HepG2 (cell line): ENCODE measurements around the gene MRPL38. TPM values are rescaled to one million over a fixed set of nuclear protein-coding genes. Genes with fewer than 3 reads are reported as not detected.

Source experiments
- AGO1 ChIP-seq: fragments of 200-400 bp; formaldehyde crosslinking; IDR thresholded peaks from 2 replicates; pipeline ENCODE4 v1.6.1; 2017; ENCODE audit warnings: mild to moderate bottlenecking, low read depth, low read length, moderate library complexity; ENCODE audit not compliant: poor library complexity, severe bottlenecking
- ARHGAP35 ChIP-seq: sonication (generic); formaldehyde crosslinking; IDR thresholded peaks from 2 replicates; pipeline ENCODE4 v1.9.0; 2022; ENCODE audit warnings: mild to moderate bottlenecking, inconsistent platforms, moderate library complexity, missing genetic modification reagents, borderline replicate concordance
- ETV6 ChIP-seq: sonication (generic); formaldehyde crosslinking; conservative IDR thresholded peaks from 2 replicates; pipeline ENCODE4 v1.4.0; 2020; ENCODE audit warnings: missing genetic modification reagents
- JUND ChIP-seq: sonication (generic); formaldehyde crosslinking; IDR thresholded peaks from 2 replicates; pipeline ENCODE4 v1.8.0; 2022; ENCODE audit warnings: mild to moderate bottlenecking, missing genetic modification reagents
- MTF1 ChIP-seq: sonication (generic); formaldehyde crosslinking; IDR thresholded peaks from 2 replicates; pipeline ENCODE4 v1.5.0; 2020; ENCODE audit warnings: missing genetic modification reagents
- NR2F2 ChIP-seq: IDR thresholded peaks from 2 replicates; pipeline ENCODE4 v1.6.1; 2012; ENCODE audit warnings: low read depth, inconsistent platforms, borderline replicate concordance
- PAF1 ChIP-seq: IDR thresholded peaks from 2 replicates; pipeline ENCODE4 v1.6.1; 2016; ENCODE audit warnings: missing genetic modification reagents, missing compliant biosample characterization
- PCBP1 ChIP-seq: fragments of 200-400 bp; formaldehyde crosslinking; IDR thresholded peaks from 2 replicates; pipeline ENCODE4 v1.6.1; 2017; ENCODE audit warnings: mild to moderate bottlenecking, low read depth, low read length, borderline replicate concordance
- POLR2A ChIP-seq, 2 experiments: IDR thresholded peaks; 2 replicates each; pipeline ENCODE4 v1.6.1; 2011; ENCODE audit warnings: low read depth in 2 of 2, low read length in 2 of 2, mild to moderate bottlenecking in 1 of 2, moderate library complexity in 1 of 2; ENCODE audit not compliant: insufficient read depth in 1 of 2
- RAD51 ChIP-seq: fragments of 450-650 bp; IDR thresholded peaks from 2 replicates; pipeline ENCODE4 v1.6.1; 2016; ENCODE audit warnings: borderline replicate concordance
- SP1 ChIP-seq, 2 experiments: fragments of 450-650 bp in 1 of 2; sonication (generic) in 1 of 2; formaldehyde crosslinking in 1 of 2; IDR thresholded peaks; 2 replicates each; pipeline versions ENCODE4 v1.4.0 to v1.6.1; 2016 to 2020; ENCODE audit warnings: missing genetic modification reagents in 1 of 2
- SP5 ChIP-seq: IDR thresholded peaks from 2 replicates; pipeline ENCODE4 v1.6.1; 2016; ENCODE audit warnings: low read depth, borderline replicate concordance
- STAT5B ChIP-seq: sonication (generic); formaldehyde crosslinking; IDR thresholded peaks from 2 replicates; pipeline ENCODE4 v1.4.0; 2020; ENCODE audit warnings: missing genetic modification reagents
- ZFP36 ChIP-seq: fragments of 150-350 bp; IDR thresholded peaks from 2 replicates; pipeline ENCODE4 v1.6.1; 2018; ENCODE audit warnings: borderline replicate concordance, low read length, low read depth; ENCODE audit not compliant: partially characterized antibody
- ZNF30 ChIP-seq: sonication (generic); formaldehyde crosslinking; IDR thresholded peaks from 2 replicates; pipeline ENCODE4 v1.5.0; 2020; ENCODE audit warnings: mild to moderate bottlenecking, missing genetic modification reagents
- ZNF614 ChIP-seq: IDR thresholded peaks from 2 replicates; pipeline ENCODE4 v1.6.1; 2018; ENCODE audit warnings: missing biosample characterization, missing genetic modification reagents, inconsistent platforms, borderline replicate concordance
- ZNF678 ChIP-seq: sonication (generic); formaldehyde crosslinking; IDR thresholded peaks from 2 replicates; pipeline ENCODE4 v1.4.0; 2020; ENCODE audit warnings: mild to moderate bottlenecking, missing genetic modification reagents
- ZNF713 ChIP-seq: sonication (generic); formaldehyde crosslinking; IDR thresholded peaks from 2 replicates; pipeline ENCODE4 v1.4.0; 2020; ENCODE audit warnings: mild to moderate bottlenecking, missing genetic modification reagents
- ZNF737 ChIP-seq: sonication (generic); formaldehyde crosslinking; IDR thresholded peaks from 2 replicates; pipeline ENCODE4 v1.5.0; 2020; ENCODE audit warnings: missing genetic modification reagents, mild to moderate bottlenecking, borderline replicate concordance
- polyA plus RNA-seq, 8 experiments: library from polyadenylated mRNA; depleted of rRNA in 3 of 8; stranded (reverse) in 7 of 8; unstranded in 1 of 8; fragments of >200 nt; fragmentation: Illumina TruSeq in 4 of 8; extraction: Trizol in 4 of 8; gene quantifications; 2 replicates each; pipeline versions ENCODE4 v1.2.1 to v1.2.3, GENCODE V29; 2011 to 2016; ENCODE audit warnings: low read depth in 4 of 8, missing spikeins in 1 of 8, mixed read lengths in 1 of 8; ENCODE audit not compliant: insufficient read depth in 1 of 8
- total RNA-seq, 5 experiments: library from RNA; depleted of rRNA; stranded (reverse); fragments of >200 nt; fragmentation: Illumina TruSeq; extraction: Trizol; gene quantifications; 2 replicates each; pipeline ENCODE4 v1.2.3, GENCODE V29; 2016; ENCODE audit warnings: low read depth in 1 of 5
- TF ChIP-seq, protein P1 (sequence below): sonication (generic); formaldehyde crosslinking; IDR thresholded peaks from 2 replicates; pipeline ENCODE4 v1.4.0; 2020; ENCODE audit warnings: mild to moderate bottlenecking, missing genetic modification reagents

MRPL38 gene
- total and polyA plus RNA-seq, 2 of the 13 experiments (the other 11 are each of a cell fraction or from before 2014, with no cell fraction given): 83.7 to 125 TPM

DNA sequence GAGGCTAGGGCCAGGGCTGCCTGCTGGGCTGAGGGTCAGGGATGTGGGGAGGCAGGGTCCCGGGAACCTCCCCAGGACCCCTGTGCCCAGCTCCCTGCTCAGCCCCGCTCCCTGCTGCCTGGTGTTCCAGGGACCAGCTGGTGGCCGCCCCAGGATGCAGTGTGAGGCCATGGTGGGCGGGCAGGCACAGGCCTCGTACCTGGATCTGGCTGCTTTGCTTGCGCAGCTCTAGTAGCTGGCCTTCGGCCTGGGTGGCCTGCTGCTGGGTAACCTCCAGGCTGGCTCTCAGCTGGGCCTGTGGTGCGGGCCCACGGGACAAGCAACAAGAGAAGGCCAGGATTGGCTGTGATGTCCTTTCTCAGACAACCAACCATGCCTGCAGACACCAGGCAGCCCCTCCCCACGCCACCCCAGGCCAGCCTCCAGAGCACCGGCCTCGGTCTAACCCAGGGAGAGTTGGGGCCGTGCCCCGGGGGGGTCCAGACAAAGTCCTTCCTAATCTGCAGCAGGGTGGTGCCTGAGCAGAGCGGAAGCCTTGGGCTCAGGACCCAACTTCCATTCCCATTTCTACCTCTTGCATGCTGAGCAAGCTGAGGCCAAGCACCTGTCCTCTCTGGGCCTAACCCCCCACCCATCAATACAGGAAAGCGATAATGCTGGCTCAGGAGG lies 12.0 kb downstream of the MRPL38 start (continued):
- TF ChIP-seq, protein P1, sequence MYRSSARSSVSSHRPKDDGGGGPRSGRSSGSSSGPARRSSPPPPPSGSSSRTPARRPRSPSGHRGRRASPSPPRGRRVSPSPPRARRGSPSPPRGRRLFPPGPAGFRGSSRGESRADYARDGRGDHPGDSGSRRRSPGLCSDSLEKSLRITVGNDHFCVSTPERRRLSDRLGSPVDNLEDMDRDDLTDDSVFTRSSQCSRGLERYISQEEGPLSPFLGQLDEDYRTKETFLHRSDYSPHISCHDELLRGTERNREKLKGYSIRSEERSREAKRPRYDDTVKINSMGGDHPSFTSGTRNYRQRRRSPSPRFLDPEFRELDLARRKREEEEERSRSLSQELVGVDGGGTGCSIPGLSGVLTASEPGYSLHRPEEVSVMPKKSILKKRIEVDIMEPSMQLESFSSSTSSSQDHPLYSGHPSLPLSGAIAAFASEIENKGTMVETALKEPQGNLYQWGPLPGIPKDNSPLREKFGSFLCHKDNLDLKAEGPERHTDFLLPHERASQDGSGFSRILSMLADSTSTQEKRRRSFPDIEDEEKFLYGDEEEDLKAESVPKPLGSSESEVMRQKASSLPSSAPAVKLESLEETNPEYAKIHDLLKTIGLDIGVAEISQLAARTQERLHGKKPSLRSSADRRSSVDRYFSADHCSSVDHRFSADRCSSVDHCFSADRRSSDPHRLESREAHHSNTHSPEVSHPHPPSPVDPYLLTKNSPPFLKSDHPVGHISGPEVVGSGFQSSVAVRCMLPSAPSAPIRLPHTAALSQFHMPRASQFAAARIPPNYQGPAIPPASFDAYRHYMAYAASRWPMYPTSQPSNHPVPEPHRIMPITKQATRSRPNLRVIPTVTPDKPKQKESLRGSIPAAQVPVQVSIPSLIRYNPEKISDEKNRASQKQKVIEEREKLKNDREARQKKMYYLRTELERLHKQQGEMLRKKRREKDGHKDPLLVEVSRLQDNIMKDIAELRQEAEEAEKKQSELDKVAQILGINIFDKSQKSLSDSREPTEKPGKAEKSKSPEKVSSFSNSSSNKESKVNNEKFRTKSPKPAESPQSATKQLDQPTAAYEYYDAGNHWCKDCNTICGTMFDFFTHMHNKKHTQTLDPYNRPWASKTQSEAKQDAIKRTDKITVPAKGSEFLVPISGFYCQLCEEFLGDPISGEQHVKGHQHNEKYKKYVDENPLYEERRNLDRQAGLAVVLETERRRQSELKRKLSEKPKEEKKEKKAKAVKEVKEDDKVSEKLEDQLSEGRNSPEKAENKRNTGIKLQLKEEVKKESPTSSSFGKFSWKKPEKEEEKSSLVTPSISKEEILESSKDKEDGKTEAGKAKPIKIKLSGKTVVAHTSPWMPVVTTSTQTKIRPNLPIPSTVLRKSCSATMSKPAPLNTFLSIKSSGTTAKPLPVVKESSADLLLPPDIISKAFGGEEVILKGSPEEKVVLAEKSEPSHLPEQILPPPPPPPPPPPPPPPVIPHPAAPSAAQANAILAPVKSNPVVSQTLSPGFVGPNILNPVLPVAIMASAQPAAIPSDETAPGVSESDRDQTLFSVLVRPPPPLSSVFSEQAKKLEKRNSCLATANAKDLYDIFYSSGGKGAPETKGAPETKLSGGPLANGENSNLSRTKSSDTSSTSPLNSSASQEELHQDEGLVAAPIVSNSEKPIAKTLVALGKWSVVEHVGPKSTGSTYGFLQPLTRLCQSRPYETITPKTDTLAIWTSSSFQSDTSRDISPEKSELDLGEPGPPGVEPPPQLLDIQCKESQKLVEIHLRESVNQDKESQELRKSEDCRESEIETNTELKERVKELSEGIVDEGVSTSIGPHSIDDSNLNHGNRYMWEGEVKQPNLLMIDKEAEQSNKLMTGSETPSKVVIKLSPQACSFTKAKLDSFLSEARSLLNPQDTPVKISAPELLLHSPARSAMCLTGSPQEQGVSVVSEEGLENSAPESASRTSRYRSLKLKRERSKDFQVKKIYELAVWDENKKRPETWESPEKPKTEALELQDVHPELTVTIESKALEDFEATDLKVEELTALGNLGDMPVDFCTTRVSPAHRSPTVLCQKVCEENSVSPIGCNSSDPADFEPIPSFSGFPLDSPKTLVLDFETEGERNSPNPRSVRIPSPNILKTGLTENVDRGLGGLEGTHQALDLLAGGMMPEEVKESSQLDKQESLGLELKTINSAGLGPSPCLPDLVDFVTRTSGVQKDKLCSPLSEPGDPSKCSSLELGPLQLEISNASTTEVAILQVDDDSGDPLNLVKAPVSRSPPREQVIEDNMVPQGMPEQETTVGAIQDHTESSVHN (CRISPR knock-in tag): peak; percentile 17; the same call in 1 of the 2 replicates
- TF ChIP-seq RAD51 (no peak), ZNF713 (CRISPR knock-in tag) (peak; percentile 79; the same call in 1 of the 2 replicates), STAT5B (CRISPR knock-in tag) (no peak), ETV6 (no peak), PAF1 (CRISPR knock-in tag) (no peak), SP5 (CRISPR knock-in tag) (0 out of 2 replicates have a peak, but pooled peaks have one; percentile 15), AGO1 (peak; percentile 87), PCBP1 (peak; percentile 93; the same call in 1 of the 2 replicates), ZFP36 (no peak), SP1 (IDR thresholded peaks at IDR 0.05) (no peak), SP1 (CRISPR knock-in tag; IDR thresholded peaks at IDR 0.05) (peak; percentile 35; the same call in 1 of the 2 replicates), JUND (CRISPR knock-in tag) (no peak), POLR2A (IDR thresholded peaks at IDR 0.05; ENCODE audit: insufficient read depth in 1 of 2, low read depth in 2 of 2, low read length in 2 of 2) (peak in 1 of 2 experiments; percentile 75; a peak in 2 of 4 replicates), ZNF678 (CRISPR knock-in tag) (0 out of 2 replicates have a peak, but pooled peaks have one; percentile 42), ZNF614 (CRISPR knock-in tag) (peak; percentile 40; the same call in 1 of the 2 replicates), ZNF30 (CRISPR knock-in tag) (no peak), ARHGAP35 (CRISPR knock-in tag) (no peak; the same call in none of the 2 replicates), ZNF737 (CRISPR knock-in tag) (no peak), NR2F2 (no peak), MTF1 (CRISPR knock-in tag) (no peak)
